ENCODE measurements around the gene ACD.

- TF ChIP-seq CTCF (IDR thresholded peaks at IDR 0.05) (no peak), POLR2A (IDR thresholded peaks at IDR 0.05) (no peak)
These were observed 1.2 kb upstream of the ACD start for GRCh38 chr16:67661101-67661761.
